ENCODE measurements around the gene RPS6KB1. TPM values are rescaled to one million over a fixed set of nuclear protein-coding genes. Genes with fewer than 3 reads are reported as not detected.
A peak's percentile ranks its signal among the peaks of the same experiment; 100 is the strongest.

The RPS6KB1 gene
- polyA plus RNA-seq, 1 of the 3 experiments (the other 2 are of a cell fraction), result 13.4 TPM

GRCh38 chr17:59890720-59891119 lies 2.2 kb upstream of the RPS6KB1 start:
- Histone ChIP-seq H3K36me3 (replicated peaks in 1 of 2; ENCODE audit: control insufficient read depth in 1 of 2, insufficient read depth in 2 of 2, low read length in 1 of 2) (peaks cover 0 to 8% of the 10 kb centered on the region in 2 experiments), H3K79me2 (ENCODE audit: insufficient read depth) (peaks cover 55% of the 10 kb centered on the region), H3F3A (replicated peaks; ENCODE audit: insufficient read depth) (peaks cover 15% of the 10 kb centered on the region), H2AFZ (ENCODE audit: low read depth) (no peak overlapping the region), H3K4me3 (ENCODE audit: low read depth in 2 of 2, low read length in 1 of 2) (no peak overlapping the region), H3K27me3 (ENCODE audit: insufficient read depth) (no peaks in the 10 kb centered on the region), H4K20me1 (ENCODE audit: insufficient read depth) (peaks cover 8% of the 10 kb centered on the region; the same call in 1 of the 2 replicates), H3K9me2 (no peaks in the 10 kb centered on the region), H3K9me3 (no peaks in the 10 kb centered on the region), H3K9ac (no peak overlapping the region), H3K27ac (ENCODE audit: low read depth in 2 of 2, low read length in 1 of 2) (peak overlapping the region in 1 of 2 experiments; percentile 36; a peak in 2 of 4 replicates), H3K4me2 (no peak overlapping the region), H3K4me1 (ENCODE audit: control insufficient read depth in 1 of 2, insufficient read depth in 2 of 2, low read depth in 1 of 2, low read length in 1 of 2) (peaks cover 3 to 7% of the 10 kb centered on the region in 2 experiments; a peak in 3 of 4 replicates)
- CTCF ChIA-PET, result interaction anchor here (1.7 kb wide), 1 partner anchor 32 kb away, joined by 6 read pairs; no protein-coding TSS in a partner anchor
- 95% methylated on average over 2 of the region's 2 CpGs for WGBS (ENCODE audit: low lambda C conversion rate)
- TF ChIP-seq RXRA (IDR thresholded peaks at IDR 0.05; ENCODE audit: borderline replicate concordance, low read depth) (no peak), TAF1 (IDR thresholded peaks at IDR 0.05; ENCODE audit: borderline replicate concordance, low read depth, low read length) (no peak), USF1 (IDR thresholded peaks at IDR 0.05; ENCODE audit: borderline replicate concordance, low read depth) (no peak), PBX3 (IDR thresholded peaks at IDR 0.05) (0 out of 2 replicates have a peak, but pooled peaks have one; percentile 6), JUND (IDR thresholded peaks at IDR 0.05) (no peak), REST (IDR thresholded peaks at IDR 0.05; ENCODE audit: low read depth, low read length) (no peak), GABPA (IDR thresholded peaks at IDR 0.05; ENCODE audit: low read depth) (no peak)
- POLR2A ChIA-PET, result interaction anchor here (1.0 kb wide), 1 partner anchor 8 kb away, joined by 4 read pairs; no protein-coding TSS in a partner anchor
- DNase-seq, result no peak

- peak overlapping the region; percentile 58 to 64 for H3K27ac ChIP-seq (ENCODE audit: low read depth in 2 of 2, low read length in 1 of 2)
- H3K4me1 ChIP-seq (ENCODE audit: control insufficient read depth in 1 of 2, insufficient read depth in 2 of 2, low read depth in 1 of 2, low read length in 1 of 2), result peaks cover 3 to 17% of the 10 kb centered on the region in 2 experiments; a peak in 3 of 4 replicates
- H2AFZ ChIP-seq (ENCODE audit: low read depth), result peak overlapping the region; percentile 89
- H3K27me3 ChIP-seq (ENCODE audit: insufficient read depth), result no peaks in the 10 kb centered on the region
- ChIA-PET CTCF (interaction anchor here (0.8 to 3.3 kb wide), 7 partner anchors 10 to 144 kb away, joined by 3 to 20 read pairs (median 4); no protein-coding TSS in a partner anchor), POLR2A (interaction anchor here (0.5 kb wide), 1 partner anchor 542 kb away, joined by 3 read pairs; no protein-coding TSS in a partner anchor)
- DNase-seq, result no peak
- WGBS (ENCODE audit: low lambda C conversion rate), result 2% methylated on average over 25 of the region's 25 CpGs
- H3K79me2 ChIP-seq (ENCODE audit: insufficient read depth), result peaks cover 72% of the 10 kb centered on the region
- H4K20me1 ChIP-seq (ENCODE audit: insufficient read depth), result peaks cover 8% of the 10 kb centered on the region
- H3K36me3 ChIP-seq (replicated peaks in 1 of 2; ENCODE audit: control insufficient read depth in 1 of 2, insufficient read depth in 2 of 2, low read length in 1 of 2), result peaks cover 0 to 4% of the 10 kb centered on the region in 2 experiments
- TF ChIP-seq TEAD4 (IDR thresholded peaks at IDR 0.05; ENCODE audit: borderline replicate concordance, insufficient read depth) (no peak), MXI1 (IDR thresholded peaks at IDR 0.05; ENCODE audit: low read depth, low read length) (peak; percentile 76), TCF12 (IDR thresholded peaks at IDR 0.05) (no peak), YY1 (IDR thresholded peaks at IDR 0.05; ENCODE audit: low read depth) (no peak), MAX (IDR thresholded peaks at IDR 0.05; ENCODE audit: low read depth) (peak; percentile 1; the same call in 1 of the 2 replicates), PBX3 (IDR thresholded peaks at IDR 0.05) (peak; percentile 71), SIN3A (IDR thresholded peaks at IDR 0.05; ENCODE audit: borderline replicate concordance, low read depth, low read length) (peak; percentile 83; the same call in 1 of the 2 replicates), TAF1 (IDR thresholded peaks at IDR 0.05; ENCODE audit: borderline replicate concordance, low read depth, low read length) (no peak)
- peaks cover 20% of the 10 kb centered on the region for H3F3A ChIP-seq (replicated peaks; ENCODE audit: insufficient read depth)
- H3K9me2 ChIP-seq, result no peaks in the 10 kb centered on the region
- H3K9ac ChIP-seq, result peak overlapping the region; percentile 58
- H3K4me2 ChIP-seq, result peak overlapping the region; percentile 90
- H3K9me3 ChIP-seq, result no peaks in the 10 kb centered on the region
- peak overlapping the region; percentile 70 to 74 for H3K4me3 ChIP-seq (ENCODE audit: low read depth in 2 of 2, low read length in 1 of 2)
Observed at GRCh38 chr17:59892251-59892923, 534 bp upstream of the RPS6KB1 start.
